GM23338 (cell line): Measurements from ENCODE around the gene HPX. TPM values are rescaled to one million over a fixed set of nuclear protein-coding genes. Genes with fewer than 3 reads are reported as not detected.

Source experiments
- ATAC-seq: fragments of 200-7000 bp; cut with Tn5 transposase; 3 replicates; pipeline ENCODE4 v1.9.1; 2020
- DNase-seq: peaks from one replicate; pipeline ENCODE4 v3.0.0-alpha.2; 2015; ENCODE audit warnings: low spot score
- H2AFZ ChIP-seq: fragments of 200-600 bp; sonication (generic); 2 replicates; pipeline ENCODE4 v1.8.0; 2016; ENCODE audit warnings: antibody characterized with exemption, mild to moderate bottlenecking, moderate library complexity
- H3F3A ChIP-seq: fragments of 200-600 bp; sonication (generic); replicated peaks from 2 replicates; pipeline ENCODE4 v1.8.0; 2017; ENCODE audit warnings: antibody characterized with exemption, mixed run types, low read depth
- H3K27ac ChIP-seq: fragments of 200-600 bp; sonication (generic); 2 replicates; pipeline ENCODE4 v1.6.1; 2016; ENCODE audit warnings: low read depth
- H3K27me3 ChIP-seq: fragments of 200-600 bp; sonication (generic); 2 replicates; pipeline ENCODE4 v1.8.0; 2016; ENCODE audit warnings: mild to moderate bottlenecking, mixed run types, moderate library complexity; ENCODE audit not compliant: insufficient read depth
- H3K36me3 ChIP-seq: fragments of 200-600 bp; sonication (generic); 2 replicates; pipeline ENCODE4 v1.8.0; 2016; ENCODE audit warnings: mild to moderate bottlenecking; ENCODE audit not compliant: insufficient read depth
- H3K4me1 ChIP-seq: fragments of 200-600 bp; sonication (generic); 2 replicates; pipeline ENCODE4 v1.8.0; 2016; ENCODE audit warnings: mild to moderate bottlenecking, moderate library complexity; ENCODE audit not compliant: insufficient read depth
- H3K4me2 ChIP-seq: fragments of 200-600 bp; sonication (generic); 2 replicates; pipeline ENCODE4 v1.7.1; 2017; ENCODE audit warnings: mixed run types
- H3K4me3 ChIP-seq: fragments of 200-600 bp; sonication (generic); 2 replicates; pipeline ENCODE4 v1.6.1; 2016; ENCODE audit warnings: mixed run types
- H3K79me2 ChIP-seq: fragments of 200-600 bp; sonication (generic); replicated peaks from 2 replicates; pipeline ENCODE4 v1.8.0; 2017; ENCODE audit warnings: mild to moderate bottlenecking; ENCODE audit not compliant: insufficient read depth
- H3K9me2 ChIP-seq: fragments of 200-600 bp; sonication (generic); 2 replicates; pipeline ENCODE4 v1.8.0; 2017; ENCODE audit not compliant: insufficient read depth
- H4K20me1 ChIP-seq: fragments of 200-600 bp; sonication (generic); replicated peaks from 2 replicates; pipeline ENCODE4 v1.8.0; 2017; ENCODE audit warnings: mild to moderate bottlenecking; ENCODE audit not compliant: insufficient read depth
- H3K27ac Mint-ChIP-seq: 2 replicates; pipeline ENCODE4 v1.8.0; 2020; ENCODE audit warnings: inconsistent platforms, mild to moderate bottlenecking, moderate library complexity, mixed read lengths
- H3K27me3 Mint-ChIP-seq: 3 replicates; pipeline ENCODE4 v1.8.0; 2022; ENCODE audit warnings: low read depth, mild to moderate bottlenecking, moderate library complexity, mixed read lengths, inconsistent platforms; ENCODE audit not compliant: insufficient read depth, poor library complexity
- H3K36me3 Mint-ChIP-seq: 3 replicates; pipeline ENCODE4 v1.8.0; 2021; ENCODE audit warnings: low read depth, mild to moderate bottlenecking, inconsistent platforms, moderate library complexity, mixed read lengths
- H3K4me1 Mint-ChIP-seq: 3 replicates; pipeline ENCODE4 v1.8.0; 2020; ENCODE audit warnings: mild to moderate bottlenecking, inconsistent platforms, mixed read lengths
- H3K4me3 Mint-ChIP-seq: 3 replicates; pipeline ENCODE4 v1.8.0; 2021; ENCODE audit warnings: moderate library complexity, mild to moderate bottlenecking, inconsistent platforms, mixed read lengths
- H3K9me3 Mint-ChIP-seq: 3 replicates; pipeline ENCODE4 v1.8.0; 2020; ENCODE audit warnings: moderate library complexity, mild to moderate bottlenecking, inconsistent platforms, mixed read lengths
- CREB1 ChIP-seq: fragments of 250-450 bp; sonication (Bioruptor Pico); IDR thresholded peaks from 2 replicates; pipeline ENCODE4 v1.5.0; 2020; ENCODE audit warnings: low read depth, mild to moderate bottlenecking, moderate library complexity
- EZH2 ChIP-seq: fragments of 200-600 bp; sonication (generic); IDR thresholded peaks from one replicate; pipeline ENCODE4 v1.8.0; 2017; ENCODE audit warnings: antibody characterized with exemption, mild to moderate bottlenecking, low read depth; ENCODE audit not compliant: unreplicated experiment
- EZH2phosphoT487 ChIP-seq: fragments of 200-600 bp; sonication (generic); IDR thresholded peaks from one replicate; pipeline ENCODE4 v1.8.1; 2018; ENCODE audit warnings: antibody characterized with exemption; ENCODE audit not compliant: unreplicated experiment
- JUNB ChIP-seq: IDR thresholded peaks from one replicate; pipeline ENCODE4 v1.6.1; 2016; ENCODE audit warnings: antibody characterized with exemption; ENCODE audit not compliant: unreplicated experiment
- NANOG ChIP-seq: IDR thresholded peaks from 2 replicates; pipeline ENCODE4 v1.6.1; 2016; ENCODE audit warnings: antibody characterized with exemption, borderline replicate concordance
- POLR2AphosphoS5 ChIP-seq: IDR thresholded peaks from 2 replicates; pipeline ENCODE4 v1.6.1; 2016; ENCODE audit warnings: antibody characterized with exemption, low read depth
- STAT1 ChIP-seq: IDR thresholded peaks from one replicate; pipeline ENCODE4 v1.6.1; 2016; ENCODE audit warnings: antibody characterized with exemption; ENCODE audit not compliant: unreplicated experiment
- ZNF114 ChIP-seq: fragments of 250-450 bp; sonication (Bioruptor Pico); IDR thresholded peaks from 2 replicates; pipeline ENCODE4 v1.5.0; 2020; ENCODE audit warnings: mild to moderate bottlenecking, moderate library complexity
- ZNF331 ChIP-seq: fragments of 250-450 bp; sonication (Bioruptor Pico); IDR thresholded peaks from 2 replicates; pipeline ENCODE4 v1.5.0; 2020; ENCODE audit warnings: low read depth, mild to moderate bottlenecking, moderate library complexity
- ZNF462 ChIP-seq: fragments of 250-450 bp; sonication (Bioruptor Pico); IDR thresholded peaks from 2 replicates; pipeline ENCODE4 v1.5.0; 2020; ENCODE audit warnings: mild to moderate bottlenecking, moderate library complexity
- polyA plus RNA-seq: library from polyadenylated mRNA; unstranded; fragments of >200 nt; fragmentation: Nextera tagmentation; extraction: Ambion mirVana; gene quantifications from 2 replicates; pipeline ENCODE4 v1.2.1, GENCODE V29; 2016
- total RNA-seq: library from RNA; depleted of rRNA; stranded (reverse); fragments of >200 nt; shearing (Covaris generic); gene quantifications from 2 replicates; pipeline ENCODE4 v1.2.3, GENCODE V29; 2014
- TF ChIP-seq, protein P1 (sequence below): IDR thresholded peaks from one replicate; pipeline ENCODE4 v1.6.1; 2018; ENCODE audit warnings: antibody characterized with exemption; ENCODE audit not compliant: unreplicated experiment
- TF ChIP-seq, protein P2 (sequence below): IDR thresholded peaks from 2 replicates; pipeline ENCODE4 v1.6.1; 2016; ENCODE audit warnings: antibody characterized with exemption
- TF ChIP-seq, protein P3 (sequence below), 2 experiments: fragments of 200-600 bp in 1 of 2; sonication (generic) in 1 of 2; conservative IDR thresholded peaks; 2 replicates each; pipeline versions ENCODE4 v1.5.1 to v1.6.1; 2016 to 2017; ENCODE audit warnings: antibody characterized with exemption in 2 of 2, low read depth in 2 of 2, mild to moderate bottlenecking in 2 of 2, moderate library complexity in 1 of 2

Gene HPX
- total and polyA plus RNA-seq, 2 experiments from 2014 or later = 0.47 to 0.63 TPM

GRCh38 chr11:6455070-6455469 is 14.3 kb upstream of the HPX start:
- Mint-ChIP-seq H3K27me3 (no peaks in the 10 kb centered on the region), H3K36me3 (no peaks in the 10 kb centered on the region), H3K4me3 (no peak overlapping the region), H3K4me1 (no peaks in the 10 kb centered on the region), H3K9me3 (no peaks in the 10 kb centered on the region), H3K27ac (no peak overlapping the region)
- Histone ChIP-seq H3K79me2 (no peaks in the 10 kb centered on the region), H3F3A (no peaks in the 10 kb centered on the region), H4K20me1 (no peaks in the 10 kb centered on the region), H3K4me2 (no peak overlapping the region), H3K9me2 (no peaks in the 10 kb centered on the region), H3K4me1 (no peaks in the 10 kb centered on the region), H3K27me3 (no peaks in the 10 kb centered on the region), H3K4me3 (no peak overlapping the region), H2AFZ (no peak overlapping the region), H3K36me3 (0 out of 2 replicates have a peak, but pooled peaks cover 2% of the 10 kb centered on the region), H3K27ac (no peak overlapping the region)
- no peak for TF ChIP-seq ZNF331 (CRISPR knock-in tag)
- TF ChIP-seq EZH2 = no peak
- TF ChIP-seq, protein P1, sequence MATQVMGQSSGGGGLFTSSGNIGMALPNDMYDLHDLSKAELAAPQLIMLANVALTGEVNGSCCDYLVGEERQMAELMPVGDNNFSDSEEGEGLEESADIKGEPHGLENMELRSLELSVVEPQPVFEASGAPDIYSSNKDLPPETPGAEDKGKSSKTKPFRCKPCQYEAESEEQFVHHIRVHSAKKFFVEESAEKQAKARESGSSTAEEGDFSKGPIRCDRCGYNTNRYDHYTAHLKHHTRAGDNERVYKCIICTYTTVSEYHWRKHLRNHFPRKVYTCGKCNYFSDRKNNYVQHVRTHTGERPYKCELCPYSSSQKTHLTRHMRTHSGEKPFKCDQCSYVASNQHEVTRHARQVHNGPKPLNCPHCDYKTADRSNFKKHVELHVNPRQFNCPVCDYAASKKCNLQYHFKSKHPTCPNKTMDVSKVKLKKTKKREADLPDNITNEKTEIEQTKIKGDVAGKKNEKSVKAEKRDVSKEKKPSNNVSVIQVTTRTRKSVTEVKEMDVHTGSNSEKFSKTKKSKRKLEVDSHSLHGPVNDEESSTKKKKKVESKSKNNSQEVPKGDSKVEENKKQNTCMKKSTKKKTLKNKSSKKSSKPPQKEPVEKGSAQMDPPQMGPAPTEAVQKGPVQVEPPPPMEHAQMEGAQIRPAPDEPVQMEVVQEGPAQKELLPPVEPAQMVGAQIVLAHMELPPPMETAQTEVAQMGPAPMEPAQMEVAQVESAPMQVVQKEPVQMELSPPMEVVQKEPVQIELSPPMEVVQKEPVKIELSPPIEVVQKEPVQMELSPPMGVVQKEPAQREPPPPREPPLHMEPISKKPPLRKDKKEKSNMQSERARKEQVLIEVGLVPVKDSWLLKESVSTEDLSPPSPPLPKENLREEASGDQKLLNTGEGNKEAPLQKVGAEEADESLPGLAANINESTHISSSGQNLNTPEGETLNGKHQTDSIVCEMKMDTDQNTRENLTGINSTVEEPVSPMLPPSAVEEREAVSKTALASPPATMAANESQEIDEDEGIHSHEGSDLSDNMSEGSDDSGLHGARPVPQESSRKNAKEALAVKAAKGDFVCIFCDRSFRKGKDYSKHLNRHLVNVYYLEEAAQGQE = no peak
- TF ChIP-seq EZH2phosphoT487 = no peak
- TF ChIP-seq, protein P2, sequence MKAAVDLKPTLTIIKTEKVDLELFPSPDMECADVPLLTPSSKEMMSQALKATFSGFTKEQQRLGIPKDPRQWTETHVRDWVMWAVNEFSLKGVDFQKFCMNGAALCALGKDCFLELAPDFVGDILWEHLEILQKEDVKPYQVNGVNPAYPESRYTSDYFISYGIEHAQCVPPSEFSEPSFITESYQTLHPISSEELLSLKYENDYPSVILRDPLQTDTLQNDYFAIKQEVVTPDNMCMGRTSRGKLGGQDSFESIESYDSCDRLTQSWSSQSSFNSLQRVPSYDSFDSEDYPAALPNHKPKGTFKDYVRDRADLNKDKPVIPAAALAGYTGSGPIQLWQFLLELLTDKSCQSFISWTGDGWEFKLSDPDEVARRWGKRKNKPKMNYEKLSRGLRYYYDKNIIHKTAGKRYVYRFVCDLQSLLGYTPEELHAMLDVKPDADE = no peak
- TF ChIP-seq ZNF462 (CRISPR knock-in tag) = no peak
- no peak for TF ChIP-seq ZNF114 (CRISPR knock-in tag)
- TF ChIP-seq STAT1 = no peak
- no peak for TF ChIP-seq JUNB
- TF ChIP-seq, protein P3, sequence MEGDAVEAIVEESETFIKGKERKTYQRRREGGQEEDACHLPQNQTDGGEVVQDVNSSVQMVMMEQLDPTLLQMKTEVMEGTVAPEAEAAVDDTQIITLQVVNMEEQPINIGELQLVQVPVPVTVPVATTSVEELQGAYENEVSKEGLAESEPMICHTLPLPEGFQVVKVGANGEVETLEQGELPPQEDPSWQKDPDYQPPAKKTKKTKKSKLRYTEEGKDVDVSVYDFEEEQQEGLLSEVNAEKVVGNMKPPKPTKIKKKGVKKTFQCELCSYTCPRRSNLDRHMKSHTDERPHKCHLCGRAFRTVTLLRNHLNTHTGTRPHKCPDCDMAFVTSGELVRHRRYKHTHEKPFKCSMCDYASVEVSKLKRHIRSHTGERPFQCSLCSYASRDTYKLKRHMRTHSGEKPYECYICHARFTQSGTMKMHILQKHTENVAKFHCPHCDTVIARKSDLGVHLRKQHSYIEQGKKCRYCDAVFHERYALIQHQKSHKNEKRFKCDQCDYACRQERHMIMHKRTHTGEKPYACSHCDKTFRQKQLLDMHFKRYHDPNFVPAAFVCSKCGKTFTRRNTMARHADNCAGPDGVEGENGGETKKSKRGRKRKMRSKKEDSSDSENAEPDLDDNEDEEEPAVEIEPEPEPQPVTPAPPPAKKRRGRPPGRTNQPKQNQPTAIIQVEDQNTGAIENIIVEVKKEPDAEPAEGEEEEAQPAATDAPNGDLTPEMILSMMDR (conservative IDR thresholded peaks at IDR 0.05; ENCODE audit: low read depth in 2 of 2) = no peak
- no peak for TF ChIP-seq POLR2AphosphoS5
- no peak for TF ChIP-seq NANOG
- TF ChIP-seq CREB1 (CRISPR knock-in tag) = no peak
- DNase-seq (no peak), ATAC-seq (no peak)
